ENCODE data around the gene KRTAP26-1. TPM values are rescaled to one million over a fixed set of nuclear protein-coding genes. Genes with fewer than 3 reads are reported as not detected.

Gene KRTAP26-1
- polyA plus RNA-seq, 1 donor (not counting 4 experiments of a cell fraction or from before 2014, with no cell fraction given), result not detected

DNA sequence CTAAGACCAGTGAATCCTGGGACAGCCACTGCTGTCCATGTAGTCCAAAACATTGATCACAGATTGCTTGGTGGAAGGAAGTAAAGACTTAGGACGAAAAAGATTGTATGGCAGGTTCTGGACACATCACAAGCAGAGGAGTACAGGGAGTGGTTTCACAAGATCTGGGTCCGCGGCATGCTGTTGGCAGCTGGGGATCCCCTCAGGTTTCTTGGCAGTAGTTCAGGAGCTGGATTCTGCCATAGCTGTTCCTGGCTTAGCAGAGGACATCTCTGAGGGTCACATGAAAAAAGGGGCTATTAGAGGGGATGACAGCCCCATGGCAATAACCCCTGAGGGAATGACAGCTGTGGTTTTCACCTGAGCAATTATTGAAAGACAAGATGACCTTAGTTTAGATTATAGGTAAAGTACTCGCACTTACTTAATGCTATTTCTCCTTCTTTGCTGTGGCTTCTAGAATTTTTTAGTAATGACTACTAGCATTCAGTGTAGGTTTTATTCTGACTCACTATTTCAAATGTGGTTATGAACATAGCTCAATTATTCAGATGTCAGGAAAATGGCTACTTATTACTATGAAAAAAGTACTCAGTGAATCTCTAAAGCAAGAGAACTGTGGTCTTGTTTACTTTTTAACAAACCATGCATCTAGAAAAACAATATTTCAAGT lies 9.2 kb upstream of the KRTAP26-1 start:
- dilution Hi-C loops (cut with MboI; ENCODE audit: extremely low pct_ligation_motif_present, low sequenced_read_pairs), result no loop called here
- H3K79me2 ChIP-seq (ENCODE audit: control insufficient read depth, insufficient read depth, low read length), result no peaks in the 10 kb centered on the region
- H2AFZ ChIP-seq (ENCODE audit: control insufficient read depth, low read length), result peak overlapping the region; percentile 38
- H3K4me2 ChIP-seq (ENCODE audit: control insufficient read depth, extremely low read depth, insufficient read depth, low read depth, low read length), result peak overlapping the region; percentile 64
- no peaks in the 10 kb centered on the region for H3K36me3 ChIP-seq (ENCODE audit: control insufficient read depth in 2 of 2, extremely low read depth in 1 of 2, insufficient read depth in 2 of 2, low read length in 2 of 2)
- no peaks in the 10 kb centered on the region for H4K20me1 ChIP-seq (ENCODE audit: control insufficient read depth, extremely low read depth, insufficient read depth, low read length)
- H3K4me3 ChIP-seq (ENCODE audit: control insufficient read depth in 2 of 3, extremely low read depth in 1 of 3, insufficient read depth in 2 of 3, low read depth in 1 of 3, low read length in 3 of 3), result peak overlapping the region in 1 of 3 experiments; percentile 2
- DNase-seq (ENCODE audit: low read depth, low spot score) (no peak), FAIRE-seq (peak; percentile 13)
- H3K9ac ChIP-seq (ENCODE audit: control insufficient read depth, extremely low read depth, insufficient read depth, low read length), result no peak overlapping the region
- no peaks in the 10 kb centered on the region for H3K27me3 ChIP-seq (ENCODE audit: control insufficient read depth, extremely low read depth, insufficient read depth, low read length)
- H3K27ac ChIP-seq (ENCODE audit: control insufficient read depth, insufficient read depth, low read length), result no peak overlapping the region
- H3K4me1 ChIP-seq (ENCODE audit: control insufficient read depth, extremely low read depth, insufficient read depth, low read length), result peaks cover 7% of the 10 kb centered on the region
- no peaks in the 10 kb centered on the region for H3K9me3 ChIP-seq (ENCODE audit: control insufficient read depth, low read depth, low read length)
- TF ChIP-seq EZH2 (IDR thresholded peaks at IDR 0.05; ENCODE audit: low read length) (no peak), CTCF (optimal IDR thresholded peaks at IDR 0.05 in 1 of 3, IDR thresholded peaks at IDR 0.05 in 1 of 3, conservative IDR thresholded peaks at IDR 0.05 in 1 of 3; ENCODE audit: extremely low read depth in 1 of 3, insufficient read depth in 2 of 3, low read length in 3 of 3) (no peak)
- no peaks in the 10 kb centered on the region for H3K9me1 ChIP-seq (ENCODE audit: control insufficient read depth, extremely low read depth, insufficient read depth, low read length)

DNA sequence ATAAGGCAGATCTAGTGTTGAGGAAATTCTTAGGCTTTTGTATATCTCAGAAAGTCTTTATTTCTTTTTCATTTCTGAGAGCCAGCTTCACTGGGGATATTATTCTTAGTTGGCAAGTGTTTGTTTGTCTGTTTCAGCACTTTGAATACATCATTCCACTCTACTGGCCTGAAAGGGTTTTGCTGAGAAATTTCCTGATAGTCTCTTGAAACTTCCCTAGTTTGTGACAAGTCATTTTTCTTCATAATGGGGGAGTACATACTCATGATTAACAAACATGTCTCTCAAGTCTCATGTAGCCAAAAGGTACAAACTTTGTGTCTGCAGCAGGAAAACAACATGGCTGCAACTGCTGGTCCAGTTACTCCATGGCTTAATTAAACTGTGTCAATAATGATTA lies 6.3 kb upstream of the KRTAP26-1 start:
- Histone ChIP-seq H3K4me2 (ENCODE audit: control insufficient read depth, extremely low read depth, insufficient read depth, low read depth, low read length) (no peak overlapping the region), H3K4me1 (ENCODE audit: control insufficient read depth, extremely low read depth, insufficient read depth, low read length) (peaks cover 7% of the 10 kb centered on the region), H4K20me1 (ENCODE audit: control insufficient read depth, extremely low read depth, insufficient read depth, low read length) (no peaks in the 10 kb centered on the region), H3K9me1 (ENCODE audit: control insufficient read depth, extremely low read depth, insufficient read depth, low read length) (no peaks in the 10 kb centered on the region), H3K9ac (ENCODE audit: control insufficient read depth, extremely low read depth, insufficient read depth, low read length) (no peak overlapping the region), H3K9me3 (ENCODE audit: control insufficient read depth, low read depth, low read length) (no peaks in the 10 kb centered on the region), H3K79me2 (ENCODE audit: control insufficient read depth, insufficient read depth, low read length) (no peaks in the 10 kb centered on the region), H3K27me3 (ENCODE audit: control insufficient read depth, extremely low read depth, insufficient read depth, low read length) (no peaks in the 10 kb centered on the region), H3K4me3 (ENCODE audit: control insufficient read depth in 2 of 3, extremely low read depth in 1 of 3, insufficient read depth in 2 of 3, low read depth in 1 of 3, low read length in 3 of 3) (no peak overlapping the region), H3K36me3 (ENCODE audit: control insufficient read depth in 2 of 2, extremely low read depth in 1 of 2, insufficient read depth in 2 of 2, low read length in 2 of 2) (no peaks in the 10 kb centered on the region), H3K27ac (ENCODE audit: control insufficient read depth, insufficient read depth, low read length) (no peak overlapping the region), H2AFZ (ENCODE audit: control insufficient read depth, low read length) (no peak overlapping the region)
- FAIRE-seq (no peak), DNase-seq (ENCODE audit: low read depth, low spot score) (no peak)
- dilution Hi-C loops (cut with MboI; ENCODE audit: extremely low pct_ligation_motif_present, low sequenced_read_pairs), result no loop called here
- no peak for TF ChIP-seq EZH2 (IDR thresholded peaks at IDR 0.05; ENCODE audit: low read length)
- no peak for TF ChIP-seq CTCF (optimal IDR thresholded peaks at IDR 0.05 in 1 of 3, IDR thresholded peaks at IDR 0.05 in 1 of 3, conservative IDR thresholded peaks at IDR 0.05 in 1 of 3; ENCODE audit: extremely low read depth in 1 of 3, insufficient read depth in 2 of 3, low read length in 3 of 3)

Data from keratinocyte (primary cell).